Left forelimb (tissue), 1 donor: ENCODE measurements around the gene EHD4.

ENCODE experiments used
- DNase-seq: peaks from one replicate; pipeline ENCODE4 v3.0.0-alpha.2; 2018; ENCODE audit warnings: low spot score

EHD4 gene

GRCh38 chr15:41881086-41881485 lies 91.3 kb downstream of the EHD4 start:
- DNase-seq, result no peak

DNA sequence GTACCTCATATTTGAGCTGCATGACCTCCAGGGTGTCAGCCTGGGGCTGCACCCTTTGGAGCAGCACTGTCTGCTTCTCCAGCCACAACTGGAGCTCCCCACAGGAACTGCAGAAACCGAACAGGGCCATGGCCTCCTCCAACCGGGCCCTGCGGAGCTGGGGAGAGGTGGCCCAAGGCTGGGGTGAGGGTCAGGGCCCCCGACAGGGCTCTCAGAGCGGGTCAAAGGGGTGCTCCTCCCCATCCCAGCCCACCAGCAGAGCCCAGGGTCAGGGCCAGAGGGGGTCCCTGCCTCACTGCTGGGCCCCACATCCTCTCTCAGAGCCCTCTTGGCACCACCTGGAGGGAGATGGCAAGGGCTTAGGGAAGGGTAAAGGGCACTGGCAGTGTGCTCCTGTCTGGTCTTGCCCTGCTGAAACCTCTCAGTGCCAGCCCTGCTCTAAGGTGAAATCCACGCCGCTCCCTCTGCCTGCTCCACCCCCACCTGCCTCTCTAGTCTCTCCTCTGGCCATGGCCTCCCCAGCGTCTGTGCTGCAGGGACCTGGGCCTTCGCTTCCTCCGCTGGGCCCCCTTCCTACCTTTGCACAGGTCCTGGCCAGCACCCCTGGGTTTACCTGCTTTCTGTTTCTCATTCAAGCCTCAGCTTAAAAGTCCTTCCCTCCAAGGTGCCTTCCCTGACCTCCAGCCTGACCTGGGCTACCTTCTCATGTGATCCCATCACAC lies 92.0 kb downstream of the EHD4 start:
- DNase-seq, result no peak

GRCh38 chr15:41879321-41879845 lies 93.0 kb downstream of the EHD4 start:
- DNase-seq, result no peak

- DNase-seq, result no peak
Observed at GRCh38 chr15:41878355-41878699, 94.0 kb downstream of the EHD4 start.

DNA sequence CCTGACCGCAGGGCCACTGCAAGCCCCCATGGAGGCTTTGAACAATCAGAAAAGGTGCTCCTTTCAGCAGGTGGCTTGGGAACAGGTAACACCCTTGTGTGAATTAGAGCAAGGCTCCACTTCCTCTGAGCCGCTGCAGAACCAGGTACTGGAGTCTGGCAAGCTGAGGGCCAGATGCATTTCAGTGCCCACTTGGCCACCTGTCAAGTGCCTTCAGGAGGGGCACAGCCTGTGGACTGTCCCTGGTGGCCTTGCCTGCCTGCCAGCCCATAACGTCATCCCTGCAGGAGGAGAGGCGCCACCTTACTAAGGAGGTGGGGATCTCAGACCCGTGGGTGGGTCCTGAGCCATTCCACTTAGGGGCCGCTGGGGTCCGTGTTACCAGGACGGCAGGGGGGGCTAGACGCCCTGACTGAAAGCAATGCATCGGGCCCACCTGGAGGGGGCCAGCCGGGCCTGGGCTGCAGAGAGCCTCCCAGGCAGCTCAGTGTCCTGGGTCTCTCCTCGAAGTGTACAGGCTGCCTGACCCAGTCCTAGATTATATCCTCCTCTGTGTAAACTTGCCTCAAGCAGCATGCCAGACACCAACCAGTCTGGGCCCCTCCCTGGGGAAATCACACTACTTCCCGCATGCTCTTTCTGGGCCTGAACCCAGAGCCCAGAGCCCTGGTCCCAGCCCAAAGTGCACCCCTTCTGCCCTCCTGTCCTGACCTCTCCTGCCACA lies 94.6 kb downstream of the EHD4 start:
- no peak for DNase-seq

GRCh38 chr15:41876689-41877088 lies 95.7 kb downstream of the EHD4 start:
- no peak for DNase-seq

DNA sequence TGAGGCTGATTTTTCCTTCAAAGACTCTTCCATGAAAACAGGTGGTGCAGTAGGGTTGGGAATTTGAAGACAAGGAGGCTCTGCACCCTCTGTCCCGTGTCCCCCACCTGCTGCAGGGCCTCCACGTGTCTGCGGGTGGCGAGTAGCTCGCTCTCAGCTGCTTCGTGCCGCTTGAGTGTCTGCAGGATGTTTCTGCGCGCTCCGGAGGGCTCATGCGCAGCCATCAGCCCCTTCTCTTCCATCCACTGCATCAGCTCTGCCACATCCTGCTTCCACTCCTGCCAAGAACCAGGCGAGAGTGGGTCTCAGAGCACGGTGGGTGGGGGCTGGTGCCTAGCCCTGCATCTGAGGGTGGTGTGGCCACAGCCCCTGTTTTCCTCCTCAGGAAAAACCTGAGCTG lies 96.3 kb downstream of the EHD4 start:
- DNase-seq, result no peak

DNA sequence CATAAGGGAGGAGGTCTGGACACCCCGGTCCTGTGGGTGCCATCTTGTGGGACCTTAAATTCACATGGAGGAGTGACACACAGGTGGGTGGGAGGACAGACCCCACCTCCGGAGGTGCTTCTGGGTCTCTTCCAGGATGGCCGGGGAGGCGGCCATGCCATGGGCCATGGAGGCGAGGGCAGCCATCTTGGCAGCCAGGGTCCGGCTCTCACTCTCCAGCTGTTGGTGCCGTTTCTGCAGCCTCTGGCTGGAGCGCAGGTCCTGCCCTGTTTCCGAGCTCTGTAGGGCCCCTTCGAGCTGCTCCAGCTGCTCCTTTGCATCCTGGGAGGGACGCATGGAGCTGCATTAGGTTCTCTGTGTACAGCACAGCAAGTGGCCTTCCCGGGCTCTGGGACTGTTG lies 97.6 kb downstream of the EHD4 start:
- DNase-seq, result no peak

DNA sequence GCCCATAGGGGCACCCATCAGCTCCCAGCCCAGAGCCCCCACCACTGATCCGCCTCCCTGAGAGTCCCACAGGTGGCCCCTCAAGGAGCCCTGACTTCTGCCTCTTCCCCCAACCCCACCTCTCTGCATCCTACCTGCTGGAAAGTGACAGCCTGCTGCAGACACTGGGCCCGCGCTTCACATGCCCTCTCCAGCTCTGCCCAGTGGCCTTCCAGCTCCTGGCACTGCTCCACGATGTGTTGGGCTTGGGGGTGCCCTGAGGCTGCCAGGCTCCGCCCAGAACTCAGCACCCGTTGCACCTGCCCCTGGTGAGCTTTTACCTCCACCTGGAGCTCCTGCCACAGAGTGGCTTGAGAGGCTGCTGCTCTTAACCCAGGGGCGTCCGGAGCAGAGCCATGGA lies 98.6 kb downstream of the EHD4 start:
- DNase-seq, result no peak

DNA sequence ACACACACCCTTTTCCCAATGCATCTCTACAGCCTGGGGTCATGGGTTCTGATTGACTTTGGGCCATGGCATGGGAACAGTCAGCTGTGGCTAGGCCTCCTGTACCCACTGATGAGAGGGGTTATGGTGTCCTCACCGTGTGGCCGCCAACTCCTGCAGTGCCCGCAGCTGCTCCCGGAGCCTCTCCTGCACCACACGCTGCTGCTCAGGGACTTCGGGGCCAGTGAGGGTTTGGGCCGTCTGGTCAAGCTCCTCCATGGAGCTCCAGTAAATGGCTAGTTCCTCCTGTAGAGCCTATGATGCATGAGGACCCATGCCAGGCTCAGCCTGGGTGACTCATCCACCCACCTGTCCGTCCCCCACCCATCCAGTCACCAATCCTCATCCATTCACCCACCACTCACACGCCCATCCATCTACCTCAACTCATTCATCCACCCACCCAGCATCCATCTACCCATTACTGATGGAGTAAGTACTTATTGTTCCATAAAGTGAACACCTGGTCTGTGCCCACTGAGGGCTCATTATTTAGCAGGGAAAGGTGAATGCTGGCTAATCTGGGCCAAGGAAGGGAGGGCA lies 100.1 kb downstream of the EHD4 start:
- DNase-seq, result no peak

DNA sequence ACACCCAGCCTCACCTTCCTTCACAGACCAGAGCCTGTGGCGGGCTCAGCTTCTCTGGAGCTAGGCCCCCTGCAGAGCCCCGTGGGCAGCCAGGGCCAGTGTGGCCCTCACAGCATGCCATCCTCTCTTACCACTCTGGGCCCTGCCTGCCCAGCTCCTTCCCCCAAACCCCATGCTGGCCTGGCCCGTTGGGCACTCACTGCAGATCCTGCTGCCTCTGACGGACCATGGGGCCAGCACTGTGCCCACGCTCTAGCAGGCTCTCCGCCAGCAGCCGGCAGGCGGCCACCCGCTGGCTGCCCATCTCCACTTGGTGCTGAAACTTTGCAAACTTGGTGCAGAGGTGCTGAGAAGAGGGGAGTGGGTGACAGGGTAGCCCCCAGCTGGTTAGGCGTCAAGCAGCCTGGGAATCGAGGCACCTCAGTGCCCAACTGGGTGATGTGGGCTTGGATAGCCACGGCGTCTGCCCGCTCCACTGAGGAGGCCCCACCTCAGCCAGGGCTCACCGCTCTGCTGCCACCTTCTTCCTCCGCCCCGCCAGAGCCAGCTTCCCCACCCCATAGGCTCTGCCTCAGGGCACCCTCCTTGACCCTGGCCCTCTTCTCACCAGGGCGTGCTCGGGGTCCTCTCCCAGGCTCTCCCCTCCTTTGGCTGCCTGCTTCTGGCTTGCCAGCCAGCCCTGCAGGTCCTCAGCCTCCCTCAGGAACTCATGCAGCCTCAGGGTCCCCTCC lies 101.0 kb downstream of the EHD4 start:
- DNase-seq, result no peak

- no peak for DNase-seq
Observed at GRCh38 chr15:41870689-41871081, 101.7 kb downstream of the EHD4 start.

DNA sequence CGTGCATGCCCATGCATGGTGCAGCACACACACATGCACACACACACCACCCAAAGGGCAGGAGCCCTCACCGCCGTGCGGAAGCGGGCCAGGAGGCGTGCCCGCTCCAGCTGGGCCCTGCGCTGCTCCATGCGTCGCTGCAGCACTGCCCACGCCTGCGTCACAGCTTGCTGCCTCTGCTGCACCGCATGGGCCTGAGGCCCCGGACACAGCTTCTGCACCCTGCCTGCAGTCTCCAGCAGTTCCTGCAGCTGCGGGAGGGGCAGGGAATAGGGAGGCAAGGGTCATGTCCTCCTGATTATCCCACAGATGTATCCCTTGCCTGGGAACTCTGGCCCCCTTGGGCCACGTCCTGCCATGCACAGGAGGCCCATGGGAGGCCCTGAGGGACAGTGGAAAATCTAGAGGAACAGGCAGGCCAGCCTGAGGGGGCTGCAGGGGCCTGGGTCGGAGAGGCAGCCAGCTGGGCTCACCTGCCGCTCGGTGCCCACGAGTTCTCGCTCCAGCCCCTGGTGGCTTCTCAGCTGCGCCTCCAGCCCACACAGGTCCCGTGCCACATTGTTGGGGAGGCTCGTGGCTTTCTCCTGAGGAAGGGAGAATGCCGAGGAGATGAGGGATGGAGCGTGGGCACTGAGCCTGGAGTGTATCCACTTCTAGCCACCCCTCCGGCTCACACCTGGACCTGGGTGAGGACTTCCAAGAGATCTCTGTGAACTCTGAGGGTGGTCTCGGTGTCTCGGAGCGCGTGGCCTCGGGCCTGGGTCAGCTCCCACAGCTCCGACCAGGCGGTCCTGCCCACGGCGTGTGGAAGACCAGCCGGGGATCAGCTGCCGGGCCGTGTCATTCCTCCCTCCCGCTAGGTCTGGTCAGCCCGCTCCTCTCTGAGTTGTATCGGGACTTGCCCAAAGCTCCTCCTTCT lies 102.3 kb downstream of the EHD4 start:
- no peak for DNase-seq

DNA sequence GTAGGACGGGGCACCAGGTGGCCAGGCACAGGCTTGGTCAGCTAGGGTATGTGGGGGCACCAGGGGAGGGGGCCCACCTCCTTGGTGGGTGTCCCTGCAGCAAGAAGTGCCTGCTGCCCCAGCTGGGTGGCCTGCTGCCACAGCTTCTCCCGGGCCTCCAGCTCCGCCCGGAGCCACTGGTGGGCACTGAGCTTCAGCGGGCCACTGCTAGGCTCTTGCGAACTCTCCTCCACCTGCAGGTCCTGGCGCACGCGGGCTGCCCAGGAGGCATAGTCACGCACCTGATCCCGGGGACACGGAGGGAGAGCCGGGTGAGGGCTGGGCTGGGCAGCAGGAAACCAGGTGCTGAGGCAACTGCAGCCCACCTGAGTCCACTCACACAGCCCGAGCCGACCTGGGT lies 104.0 kb downstream of the EHD4 start:
- no peak for DNase-seq

DNA sequence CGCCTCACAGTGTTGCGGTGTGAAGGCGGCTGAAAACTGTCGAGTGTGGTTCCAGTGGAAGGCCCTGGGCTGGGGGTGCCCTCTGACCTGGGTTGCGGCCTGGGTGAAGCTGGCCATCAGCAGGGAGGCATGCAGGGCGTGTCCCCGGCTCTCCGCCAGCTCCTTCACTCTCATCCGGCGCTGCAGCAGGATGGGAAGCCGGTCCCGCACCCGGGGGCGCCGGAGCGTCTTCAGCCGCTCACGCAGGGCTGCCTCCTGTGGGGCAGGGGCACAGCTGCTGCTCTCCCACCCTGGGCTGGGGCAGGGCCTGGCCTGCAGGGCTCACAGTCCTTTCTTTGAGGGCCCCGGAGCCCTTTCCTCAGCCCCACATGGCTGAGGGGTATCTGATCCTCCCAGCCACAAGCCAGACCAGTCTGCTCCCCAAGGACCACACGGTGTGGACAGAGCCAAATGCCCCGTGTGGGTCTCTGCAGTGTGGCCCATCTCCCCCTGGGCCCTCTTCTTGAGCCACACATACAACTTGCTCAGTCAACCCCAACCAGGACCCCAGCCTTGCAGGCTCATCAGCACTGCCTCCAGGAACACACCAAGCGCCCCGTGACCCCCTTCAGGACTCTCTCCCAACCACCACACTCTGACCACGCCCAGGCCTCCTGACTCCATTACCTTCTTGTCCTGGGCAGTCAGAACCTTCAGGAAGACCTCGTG lies 105.3 kb downstream of the EHD4 start:
- no peak for DNase-seq

- no peak for DNase-seq
Observed at GRCh38 chr15:41866263-41866703, 106.1 kb downstream of the EHD4 start.

DNA sequence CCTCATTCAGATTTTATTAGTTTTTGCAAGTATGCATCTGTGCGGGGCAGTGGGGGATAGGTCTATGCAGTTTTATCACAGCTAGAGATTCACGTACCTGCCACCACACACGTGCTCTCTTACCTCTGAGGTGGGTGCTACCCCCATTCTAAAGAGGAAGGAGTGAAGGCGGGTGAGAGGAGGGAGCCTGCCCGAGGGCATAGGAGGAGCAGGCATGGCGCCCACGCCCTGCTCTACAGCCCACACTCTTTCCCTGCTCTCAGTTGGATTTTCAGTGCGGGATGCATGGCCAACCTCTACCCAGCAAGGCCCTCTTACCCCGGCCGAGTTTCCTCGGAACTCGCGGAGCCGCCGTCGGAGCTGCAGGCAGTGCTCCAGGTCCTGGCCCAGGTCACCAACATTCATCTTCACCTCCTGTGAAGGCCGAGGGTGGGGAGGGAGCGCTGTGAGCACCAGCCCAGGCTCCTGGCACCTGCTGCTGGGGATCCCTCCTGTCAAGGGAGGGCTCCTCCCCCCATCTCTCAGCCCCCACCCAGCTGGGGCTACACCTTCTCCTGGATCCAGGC lies 106.8 kb downstream of the EHD4 start:
- DNase-seq, result no peak

- no peak for DNase-seq
Observed at GRCh38 chr15:41862515-41863116, 109.7 kb downstream of the EHD4 start.

- DNase-seq, result no peak
Observed at GRCh38 chr15:41861736-41862356, 110.5 kb downstream of the EHD4 start.
